ENCODE data around the gene MRGPRG. TPM values are rescaled to one million over a fixed set of nuclear protein-coding genes. Genes with fewer than 3 reads are reported as not detected.

The MRGPRG gene
- total RNA-seq, 1 experiment from 2014 or later, result not detected

DNA sequence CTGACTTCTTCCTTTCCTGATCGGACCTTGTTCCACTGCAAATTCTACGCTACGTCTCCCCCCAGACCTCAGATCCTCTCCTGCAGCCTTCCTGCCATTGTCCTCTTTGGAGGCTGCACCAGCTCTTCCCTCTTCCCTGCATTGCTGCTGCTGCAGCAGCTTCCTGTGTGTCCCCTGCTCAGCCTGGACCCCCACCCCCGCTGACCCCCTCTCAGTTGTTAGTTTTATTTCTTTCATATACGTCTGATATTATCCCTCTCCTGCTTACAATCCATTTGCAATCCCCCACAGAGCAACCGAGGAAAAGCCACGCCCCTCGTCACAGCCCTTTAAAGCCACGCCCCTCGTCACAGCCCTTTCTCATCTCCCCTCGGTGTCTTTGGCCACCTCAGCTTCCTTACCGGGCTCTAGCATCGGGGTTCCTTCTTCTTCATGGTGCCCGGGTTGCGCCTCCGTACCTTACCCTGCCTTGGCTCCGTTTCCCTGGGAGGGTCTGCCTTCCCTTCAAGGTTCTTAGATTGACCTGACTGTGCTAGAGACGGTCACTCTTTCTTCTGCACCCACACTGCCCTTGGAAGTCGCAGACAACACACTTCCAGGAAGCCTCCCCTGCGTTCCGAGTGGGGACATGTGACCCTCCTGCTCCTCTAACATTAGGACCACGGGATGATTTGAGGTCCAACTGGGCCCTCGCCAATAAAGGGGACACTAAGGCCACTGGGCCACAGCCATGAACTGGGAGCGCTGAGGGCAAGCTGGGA is 4.8 kb downstream of the MRGPRG start:
- CTCF ChIA-PET, result no interaction called here
- POLR2A ChIA-PET, result no interaction called here
- no peak overlapping the region for H3K4me2 ChIP-seq (ENCODE audit: low read length)
- H3K79me2 ChIP-seq (ENCODE audit: insufficient read depth, low read length), result no peaks in the 10 kb centered on the region
- H3K4me1 ChIP-seq (ENCODE audit: control insufficient read depth in 1 of 2, insufficient read depth in 2 of 2, low read length in 2 of 2), result peaks cover 0 to 5% of the 10 kb centered on the region in 2 experiments; a peak in 1 of 4 replicates
- no peaks in the 10 kb centered on the region for H3K36me3 ChIP-seq (ENCODE audit: control insufficient read depth in 1 of 2, insufficient read depth in 2 of 2, low read length in 2 of 2)
- no peak overlapping the region for H3K9ac ChIP-seq (ENCODE audit: low read length)
- DNase-seq (ENCODE audit: low read depth, low spot score) (no peak), ATAC-seq (no peak)
- TF ChIP-seq EZH2 (IDR thresholded peaks at IDR 0.05) (no peak), POLR2A (IDR thresholded peaks at IDR 0.05; ENCODE audit: borderline replicate concordance, extremely low read depth, insufficient read depth, insufficient read length) (no peak), ELF1 (IDR thresholded peaks at IDR 0.05; ENCODE audit: borderline replicate concordance, low read depth) (no peak), RAD21 (IDR thresholded peaks at IDR 0.05; ENCODE audit: low read depth) (no peak), SP1 (IDR thresholded peaks at IDR 0.05; ENCODE audit: low read depth) (no peak)
- TF ChIP-seq, protein P1, sequence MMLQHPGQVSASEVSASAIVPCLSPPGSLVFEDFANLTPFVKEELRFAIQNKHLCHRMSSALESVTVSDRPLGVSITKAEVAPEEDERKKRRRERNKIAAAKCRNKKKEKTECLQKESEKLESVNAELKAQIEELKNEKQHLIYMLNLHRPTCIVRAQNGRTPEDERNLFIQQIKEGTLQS (IDR thresholded peaks at IDR 0.05), result no peak
- no peak overlapping the region for H3K4me3 ChIP-seq (replicated peaks in 1 of 2; ENCODE audit: low read depth in 1 of 2, low read length in 2 of 2)
- RAD21 ChIA-PET (ENCODE audit: low non-redundant PET in 1 of 2, low total read pairs in 2 of 2, uncharacterized antibody in 2 of 2, unreplicated experiment in 2 of 2), result no interaction called here
- H3K27me3 ChIP-seq (ENCODE audit: insufficient read depth, low read length), result no peaks in the 10 kb centered on the region
- no peaks in the 10 kb centered on the region for H3K9me2 ChIP-seq (ENCODE audit: insufficient read depth)
- H2AFZ ChIP-seq (ENCODE audit: low read depth, low read length, poor library complexity, severe bottlenecking), result no peak overlapping the region
- intact Hi-C loops (cut with micrococcal nuclease), result no loop called here
- no TSS peak for BruUV-seq (replicated peaks)
- no peaks in the 10 kb centered on the region for H4K20me1 ChIP-seq (ENCODE audit: insufficient read depth)
- H3K27ac ChIP-seq (ENCODE audit: low read depth, low read length), result no peak overlapping the region
- H3K9me3 ChIP-seq (ENCODE audit: control insufficient read depth in 1 of 2, insufficient read depth in 1 of 2, low read depth in 1 of 2, low read length in 2 of 2), result no peaks in the 10 kb centered on the region

DNA sequence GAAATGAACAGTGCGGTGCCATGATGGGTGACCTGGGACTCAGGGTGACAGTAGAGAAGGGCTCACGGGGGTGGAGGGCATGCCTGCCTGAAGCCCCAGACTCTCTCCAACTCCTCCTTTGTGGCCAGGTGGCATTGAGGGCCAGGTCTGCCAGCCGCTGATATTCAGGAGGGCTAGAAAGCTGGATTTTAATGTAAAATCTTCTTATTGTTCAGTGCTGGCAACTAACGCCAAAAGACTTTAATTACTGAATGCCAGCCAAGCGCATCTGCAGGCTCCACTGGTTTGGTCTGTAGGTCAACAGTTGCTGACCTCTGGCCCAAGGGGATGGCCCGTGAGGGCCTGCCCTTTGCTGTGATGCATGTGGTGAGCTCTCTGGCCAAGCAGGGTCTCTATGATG is 10.3 kb downstream of the MRGPRG start:
- Histone ChIP-seq H3K9me2 (ENCODE audit: insufficient read depth) (no peaks in the 10 kb centered on the region), H3K79me2 (ENCODE audit: insufficient read depth, low read length) (no peaks in the 10 kb centered on the region), H2AFZ (ENCODE audit: low read depth, low read length, poor library complexity, severe bottlenecking) (no peak overlapping the region), H3K27ac (ENCODE audit: low read depth, low read length) (no peak overlapping the region), H3K4me2 (ENCODE audit: low read length) (no peak overlapping the region), H3K36me3 (ENCODE audit: control insufficient read depth in 1 of 2, insufficient read depth in 2 of 2, low read length in 2 of 2) (no peaks in the 10 kb centered on the region), H4K20me1 (ENCODE audit: insufficient read depth) (no peaks in the 10 kb centered on the region), H3K9me3 (ENCODE audit: control insufficient read depth in 1 of 2, insufficient read depth in 1 of 2, low read depth in 1 of 2, low read length in 2 of 2) (no peaks in the 10 kb centered on the region), H3K4me3 (replicated peaks in 1 of 2; ENCODE audit: low read depth in 1 of 2, low read length in 2 of 2) (no peak overlapping the region), H3K27me3 (ENCODE audit: insufficient read depth, low read length) (no peaks in the 10 kb centered on the region; the same call in 1 of the 2 replicates), H3K9ac (ENCODE audit: low read length) (no peak overlapping the region), H3K4me1 (ENCODE audit: control insufficient read depth in 1 of 2, insufficient read depth in 2 of 2, low read length in 2 of 2) (no peaks in the 10 kb centered on the region)
- ATAC-seq (no peak), DNase-seq (ENCODE audit: low read depth, low spot score) (no peak)
- ChIA-PET CTCF (interaction anchor here (1.6 kb wide), 1 partner anchor 13 kb away, joined by 3 read pairs; no protein-coding TSS in a partner anchor), POLR2A (no interaction called here), RAD21 (ENCODE audit: low non-redundant PET in 1 of 2, low total read pairs in 2 of 2, uncharacterized antibody in 2 of 2, unreplicated experiment in 2 of 2) (interaction anchor here in 1 of 2 experiments (0.6 kb wide), 1 partner anchor 143 kb away, joined by 3 read pairs; no protein-coding TSS in a partner anchor)
- TF ChIP-seq EZH2phosphoT487 (IDR thresholded peaks at IDR 0.05; ENCODE audit: borderline replicate concordance) (no peak), ZFX (IDR thresholded peaks at IDR 0.05) (no peak), FOSL1 (IDR thresholded peaks at IDR 0.05; ENCODE audit: low read depth) (no peak), SIN3A (IDR thresholded peaks at IDR 0.05; ENCODE audit: low read depth) (no peak), SRF (IDR thresholded peaks at IDR 0.05; ENCODE audit: low read depth) (no peak), POLR2A (IDR thresholded peaks at IDR 0.05; ENCODE audit: borderline replicate concordance, extremely low read depth, insufficient read depth, insufficient read length) (no peak)
- TF ChIP-seq, protein P1 (IDR thresholded peaks at IDR 0.05), result no peak
- intact Hi-C loops (cut with micrococcal nuclease), result no loop called here
- BruUV-seq (replicated peaks), result no TSS peak

All from HCT116 (cell line).